Loucy (cell line): ENCODE measurements around the gene MAP4K2.

Experiments
- EZH2phosphoT487 ChIP-seq: fragments of 200-600 bp; IDR thresholded peaks from 2 replicates; pipeline ENCODE4 v1.6.1; 2018; ENCODE audit warnings: antibody characterized with exemption, mild to moderate bottlenecking, moderate library complexity, borderline replicate concordance
- TF ChIP-seq, protein P1 (sequence below): fragments of 200-600 bp; sonication (generic); conservative IDR thresholded peaks from 2 replicates; pipeline ENCODE4 v1.5.1; 2014; ENCODE audit warnings: mild to moderate bottlenecking, antibody characterized with exemption, low read length

DNA sequence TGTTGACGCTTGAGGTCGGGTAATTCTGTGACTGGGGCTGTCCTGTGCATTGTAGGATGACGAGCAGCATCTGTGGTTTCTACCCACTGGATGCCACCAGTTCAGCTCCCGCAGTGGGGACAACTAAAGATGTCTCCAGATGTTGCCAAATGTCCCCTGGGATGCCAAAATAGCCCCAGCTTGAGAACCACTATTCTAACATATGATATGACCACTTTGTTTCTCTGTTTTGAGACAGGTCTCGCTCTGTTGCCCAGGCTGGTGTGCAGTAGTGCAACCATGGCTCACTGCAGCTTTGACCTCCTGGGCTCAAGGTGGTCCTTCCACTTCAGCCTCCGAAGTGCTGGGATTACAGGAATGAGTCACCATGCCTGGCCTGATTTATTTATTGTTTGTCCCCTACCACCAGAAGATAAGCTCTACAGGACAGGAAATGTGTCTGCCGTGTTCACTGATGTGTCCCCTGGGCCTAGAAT, 11.7 kb upstream of the MAP4K2 start:
- TF ChIP-seq, protein P1, sequence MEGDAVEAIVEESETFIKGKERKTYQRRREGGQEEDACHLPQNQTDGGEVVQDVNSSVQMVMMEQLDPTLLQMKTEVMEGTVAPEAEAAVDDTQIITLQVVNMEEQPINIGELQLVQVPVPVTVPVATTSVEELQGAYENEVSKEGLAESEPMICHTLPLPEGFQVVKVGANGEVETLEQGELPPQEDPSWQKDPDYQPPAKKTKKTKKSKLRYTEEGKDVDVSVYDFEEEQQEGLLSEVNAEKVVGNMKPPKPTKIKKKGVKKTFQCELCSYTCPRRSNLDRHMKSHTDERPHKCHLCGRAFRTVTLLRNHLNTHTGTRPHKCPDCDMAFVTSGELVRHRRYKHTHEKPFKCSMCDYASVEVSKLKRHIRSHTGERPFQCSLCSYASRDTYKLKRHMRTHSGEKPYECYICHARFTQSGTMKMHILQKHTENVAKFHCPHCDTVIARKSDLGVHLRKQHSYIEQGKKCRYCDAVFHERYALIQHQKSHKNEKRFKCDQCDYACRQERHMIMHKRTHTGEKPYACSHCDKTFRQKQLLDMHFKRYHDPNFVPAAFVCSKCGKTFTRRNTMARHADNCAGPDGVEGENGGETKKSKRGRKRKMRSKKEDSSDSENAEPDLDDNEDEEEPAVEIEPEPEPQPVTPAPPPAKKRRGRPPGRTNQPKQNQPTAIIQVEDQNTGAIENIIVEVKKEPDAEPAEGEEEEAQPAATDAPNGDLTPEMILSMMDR = no peak
- no peak for TF ChIP-seq EZH2phosphoT487
